ENCODE measurements around the gene NBPF11.
"Not testable (repeated sequence)": the region's sequence is repeated elsewhere in the genome, so short reads cannot be mapped to it uniquely, and the experiment has no call there.

The NBPF11 gene

GRCh38 chr1:148149050-148149815 is 2.8 kb downstream of the NBPF11 start:
- not testable (repeated sequence) for DNase-seq

- DNase-seq = not testable (repeated sequence)
These were observed 4.8 kb downstream of the NBPF11 start for GRCh38 chr1:148147052-148147838.

GRCh38 chr1:148146191-148146997 is 5.7 kb downstream of the NBPF11 start:
- not testable (repeated sequence) for DNase-seq

- not testable (repeated sequence) for DNase-seq
These were observed 8.9 kb downstream of the NBPF11 start for GRCh38 chr1:148143223-148143622.

- DNase-seq = not testable (repeated sequence)
These were observed 10.1 kb downstream of the NBPF11 start for GRCh38 chr1:148141936-148142335.

- not testable (repeated sequence) for DNase-seq
These were observed 13.5 kb downstream of the NBPF11 start for GRCh38 chr1:148138606-148139005.

- DNase-seq = not testable (repeated sequence)
These were observed 29.7 kb downstream of the NBPF11 start for GRCh38 chr1:148122341-148122740.

- DNase-seq = not testable (repeated sequence)
These were observed 31.7 kb downstream of the NBPF11 start for GRCh38 chr1:148120395-148120794.

GRCh38 chr1:148095732-148096131 is 56.3 kb downstream of the NBPF11 start:
- not testable (repeated sequence) for DNase-seq

- DNase-seq = not testable (repeated sequence)
These were observed 65.9 kb downstream of the NBPF11 start for GRCh38 chr1:148086196-148086595.

GRCh38 chr1:148081205-148081604 is 70.9 kb downstream of the NBPF11 start:
- not testable (repeated sequence) for DNase-seq

- DNase-seq = not testable (repeated sequence)
These were observed 73.2 kb downstream of the NBPF11 start for GRCh38 chr1:148078632-148079519.

- not testable (repeated sequence) for DNase-seq
These were observed 74.0 kb downstream of the NBPF11 start for GRCh38 chr1:148078090-148078489.

- not testable (repeated sequence) for DNase-seq
These were observed 74.6 kb downstream of the NBPF11 start for GRCh38 chr1:148077458-148077857.

- not testable (repeated sequence) for DNase-seq
These were observed 78.7 kb downstream of the NBPF11 start for GRCh38 chr1:148073392-148073791.

GRCh38 chr1:148068606-148069005 is 83.5 kb downstream of the NBPF11 start:
- DNase-seq = not testable (repeated sequence)

GRCh38 chr1:148068201-148068600 is 83.9 kb downstream of the NBPF11 start:
- not testable (repeated sequence) for DNase-seq

- not testable (repeated sequence) for DNase-seq
These were observed 91.8 kb downstream of the NBPF11 start for GRCh38 chr1:148060294-148060701.

- not testable (repeated sequence) for DNase-seq
These were observed 94.7 kb downstream of the NBPF11 start for GRCh38 chr1:148057384-148057783.
